A549 (cell line): ENCODE measurements around the gene ADGRL2.

Experiments
- CTCF ChIP-seq: fragments of >200 bp; sonication (Bioruptor Twin); formaldehyde crosslinking; IDR thresholded peaks from 3 replicates; pipeline ENCODE4 v1.5.1; 2016
- EP300 ChIP-seq, 2 experiments: fragments of >200 bp; sonication (Bioruptor Twin); formaldehyde crosslinking; IDR thresholded peaks; 2 replicates in 1 of 2; 3 replicates in 1 of 2; pipeline ENCODE4 v1.6.1; 2016 to 2017
- ESRRA ChIP-seq: fragments of 150-350 bp; IDR thresholded peaks from 2 replicates; pipeline ENCODE4 v1.6.1; 2014; ENCODE audit warnings: mild to moderate bottlenecking, low read length, borderline replicate concordance
- POLR2A ChIP-seq: IDR thresholded peaks from 2 replicates; pipeline ENCODE4 v1.6.1; 2012; ENCODE audit warnings: mild to moderate bottlenecking, low read length
- RAD21 ChIP-seq, 2 experiments: fragments of >200 bp in 1 of 2; sonication (Bioruptor Twin) in 1 of 2; formaldehyde crosslinking in 1 of 2; IDR thresholded peaks in 1 of 2; conservative IDR thresholded peaks in 1 of 2; 2 replicates in 1 of 2; 3 replicates in 1 of 2; pipeline ENCODE4 v1.6.1; 2012 to 2018; ENCODE audit warnings: inconsistent platforms in 1 of 2
- SMC3 ChIP-seq: fragments of >200 bp; sonication (Bioruptor Twin); formaldehyde crosslinking; IDR thresholded peaks from 3 replicates; pipeline ENCODE4 v1.6.1; 2018; ENCODE audit warnings: inconsistent platforms
- USF2 ChIP-seq: fragments of 450-650 bp; IDR thresholded peaks from 2 replicates; pipeline ENCODE4 v1.6.1; 2014; ENCODE audit warnings: antibody characterized with exemption

GRCh38 chr1:81801651-81802456, 1.1 kb downstream of the ADGRL2 start:
- TF ChIP-seq USF2 (no peak), EP300 (IDR thresholded peaks at IDR 0.05) (no peak), RAD21 (conservative IDR thresholded peaks at IDR 0.05 in 1 of 2, IDR thresholded peaks at IDR 0.05 in 1 of 2) (no peak), POLR2A (no peak), ESRRA (no peak), CTCF (no peak), SMC3 (no peak)
